PC-3 (cell line): Measurements from ENCODE around the gene GSTA2. TPM values are rescaled to one million over a fixed set of nuclear protein-coding genes. Genes with fewer than 3 reads are reported as not detected.
"Not testable (repeated sequence)": the region's sequence is repeated elsewhere in the genome, so short reads cannot be mapped to it uniquely, and the experiment has no call there.

ENCODE experiments used
- ATAC-seq: fragments of 200-7000 bp; cut with Tn5 transposase; 2 replicates; pipeline ENCODE4 v1.9.1; 2020; ENCODE audit warnings: mild to moderate bottlenecking, moderate library complexity
- BruUV-seq: library from RNA; stranded (reverse); fragments of 400-500 nt; replicated peaks from 2 replicates; lab custom pipeline; 2021; lab: Mats Ljungman, UMichigan
- CTCF ChIA-PET: fragments of 300-600 bp; sonication (Branson Sonifier 250); formaldehyde crosslinking; loops from one replicate; lab custom pipeline; 2022; ENCODE audit warnings: antibody characterized with exemption; lab: Charles Lee
- POLR2A ChIA-PET: fragments of 300-600 bp; sonication (Branson Sonifier 250); formaldehyde crosslinking; loops from one replicate; lab custom pipeline; 2022; ENCODE audit warnings: antibody characterized with exemption; ENCODE audit not compliant: unreplicated experiment; lab: Charles Lee
- DNase-seq: peaks from one replicate; pipeline ENCODE4 v3.0.0-alpha.2; 2015
- H2AFZ ChIP-seq: fragments of 300-600 bp; sonication (generic); 2 replicates; pipeline ENCODE4 v1.6.0; 2016; ENCODE audit warnings: antibody characterized with exemption, low read length
- H3F3A ChIP-seq: fragments of 300-600 bp; sonication (generic); one replicate; pipeline ENCODE4 v1.6.0; 2017; ENCODE audit warnings: antibody characterized with exemption, low read length, control low read depth, mild to moderate bottlenecking; ENCODE audit not compliant: unreplicated experiment
- H3K27ac ChIP-seq: fragments of 300-600 bp; sonication (generic); 2 replicates; pipeline ENCODE4 v1.5.1; 2016; ENCODE audit warnings: mild to moderate bottlenecking, low read length
- H3K27me3 ChIP-seq: fragments of 300-600 bp; sonication (generic); 2 replicates; pipeline ENCODE4 v1.6.1; 2016; ENCODE audit warnings: low read length, mixed read lengths
- H3K36me3 ChIP-seq: fragments of 300-600 bp; sonication (generic); 2 replicates; pipeline ENCODE4 v1.6.1; 2016; ENCODE audit warnings: low read depth, mixed run types, low read length, mixed read lengths
- H3K4me1 ChIP-seq: fragments of 300-600 bp; sonication (generic); 2 replicates; pipeline ENCODE4 v1.5.1; 2016; ENCODE audit warnings: low read length; ENCODE audit not compliant: insufficient read depth
- H3K4me2 ChIP-seq: fragments of 300-600 bp; sonication (generic); 2 replicates; pipeline ENCODE4 v1.6.0; 2016; ENCODE audit warnings: low read length
- H3K4me3 ChIP-seq: fragments of 300-600 bp; sonication (generic); 2 replicates; pipeline ENCODE4 v1.5.1; 2016; ENCODE audit warnings: mild to moderate bottlenecking, low read length, mixed read lengths
- H3K79me2 ChIP-seq: fragments of 300-600 bp; sonication (generic); 2 replicates; pipeline ENCODE4 v1.6.1; 2017; ENCODE audit warnings: low read length, mixed read lengths
- H3K9ac ChIP-seq: fragments of 300-600 bp; sonication (generic); 2 replicates; pipeline ENCODE4 v1.6.0; 2016; ENCODE audit warnings: mild to moderate bottlenecking, low read length
- H3K9me2 ChIP-seq: fragments of 300-600 bp; sonication (generic); replicated peaks from 2 replicates; pipeline ENCODE4 v1.6.1; 2016; ENCODE audit warnings: mixed run types, low read length, mixed read lengths
- H3K9me3 ChIP-seq: fragments of 300-600 bp; sonication (generic); 2 replicates; pipeline ENCODE4 v1.6.1; 2016; ENCODE audit warnings: low read length, mixed read lengths
- H4K20me1 ChIP-seq: fragments of 300-600 bp; sonication (generic); 2 replicates; pipeline ENCODE4 v1.6.1; 2016; ENCODE audit warnings: low read length, mixed read lengths
- EZH2 ChIP-seq: fragments of 300-600 bp; sonication (generic); IDR thresholded peaks from one replicate; pipeline ENCODE4 v1.6.1; 2017; ENCODE audit warnings: antibody characterized with exemption, mild to moderate bottlenecking, low read length; ENCODE audit not compliant: unreplicated experiment
- EZH2phosphoT487 ChIP-seq: fragments of 300-600 bp; sonication (generic); IDR thresholded peaks from 2 replicates; pipeline ENCODE4 v1.6.1; 2018; ENCODE audit warnings: mild to moderate bottlenecking, antibody characterized with exemption, low read length, borderline replicate concordance
- intact Hi-C: fragments of 100-400 bp; cut with micrococcal nuclease; formaldehyde crosslinking; loops from 2 replicates; pipeline ENCODE4 v1.9.0; 2023
- total RNA-seq: library from RNA; depleted of rRNA; stranded (reverse); fragments of >200 nt; gene quantifications from 2 replicates; pipeline ENCODE4 v1.2.3, GENCODE V29; 2014
- TF ChIP-seq, protein P1 (sequence below): fragments of 300-600 bp; sonication (generic); conservative IDR thresholded peaks from 2 replicates; pipeline ENCODE4 v1.5.1; 2017; ENCODE audit warnings: antibody characterized with exemption, low read depth, mild to moderate bottlenecking, low read length

GSTA2 gene
- total RNA-seq, 1 experiment from 2014 or later: not detected

DNA sequence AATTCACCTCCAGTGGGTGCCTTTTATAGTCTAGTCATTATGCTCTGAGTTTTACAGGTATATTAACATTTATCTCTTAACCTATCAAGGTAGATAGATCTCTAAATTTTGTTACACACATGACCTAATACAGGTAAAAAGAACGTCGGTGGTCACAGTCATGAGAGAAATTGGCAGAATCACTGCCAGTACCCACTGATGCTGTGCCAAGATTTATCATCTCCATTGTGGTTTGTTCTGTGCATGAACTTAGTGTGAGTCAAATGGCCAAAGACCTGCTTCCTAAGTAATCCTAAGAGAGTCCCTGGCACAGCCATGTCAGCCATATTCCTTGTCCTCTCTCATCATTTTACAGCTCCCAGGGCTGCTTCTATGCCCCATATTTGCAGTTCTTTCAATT, 31.1 kb upstream of the GSTA2 start:
- H3F3A ChIP-seq, H3K27me3 ChIP-seq, POLR2A ChIA-PET, CTCF ChIA-PET, H3K79me2 ChIP-seq, H3K9ac ChIP-seq, H3K9me3 ChIP-seq, H3K4me3 ChIP-seq, H3K4me1 ChIP-seq, BruUV-seq, H3K9me2 ChIP-seq, H3K4me2 ChIP-seq, H3K36me3 ChIP-seq, intact Hi-C loops, H3K27ac ChIP-seq, H4K20me1 ChIP-seq, H2AFZ ChIP-seq: not testable (repeated sequence)
- peak; percentile 66 for DNase-seq
- peak; percentile 46 for ATAC-seq

DNA sequence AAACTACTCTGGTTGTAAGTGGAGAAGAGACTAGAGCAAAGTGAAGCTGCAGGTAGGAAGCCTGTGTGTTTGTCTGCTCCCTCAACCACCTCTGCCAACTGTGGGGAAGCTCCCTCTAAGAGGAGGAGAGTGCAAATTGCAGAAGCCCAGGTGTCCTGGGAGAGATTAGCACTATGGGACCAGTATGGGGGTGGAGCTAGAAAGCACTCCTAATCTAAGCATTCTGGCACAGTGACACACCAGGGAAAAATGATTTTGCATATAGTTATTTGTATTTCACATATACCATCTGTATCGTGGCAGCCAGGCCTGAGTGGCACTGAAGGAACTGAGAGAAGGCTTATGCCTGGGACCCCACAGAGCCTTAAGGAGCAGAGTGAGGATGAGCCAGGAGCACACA, 27.6 kb upstream of the GSTA2 start:
- H3K4me3 ChIP-seq: no peak overlapping the region
- no peak overlapping the region for H3K9ac ChIP-seq
- intact Hi-C loops: no loop called here
- no peak overlapping the region for H2AFZ ChIP-seq
- no peaks in the 10 kb centered on the region for H3K9me3 ChIP-seq
- DNase-seq (no peak), ATAC-seq (no peak)
- BruUV-seq: no TSS peak
- no peaks in the 10 kb centered on the region for H3K79me2 ChIP-seq
- POLR2A ChIA-PET: no interaction called here
- H3K27me3 ChIP-seq: no peaks in the 10 kb centered on the region
- no peak overlapping the region for H3K27ac ChIP-seq
- H3K9me2 ChIP-seq: no peaks in the 10 kb centered on the region
- CTCF ChIA-PET: no interaction called here
- H3K4me1 ChIP-seq: peaks cover 4% of the 10 kb centered on the region; the same call in 1 of the 2 replicates
- no peak overlapping the region for H3K4me2 ChIP-seq
- TF ChIP-seq, protein P1, sequence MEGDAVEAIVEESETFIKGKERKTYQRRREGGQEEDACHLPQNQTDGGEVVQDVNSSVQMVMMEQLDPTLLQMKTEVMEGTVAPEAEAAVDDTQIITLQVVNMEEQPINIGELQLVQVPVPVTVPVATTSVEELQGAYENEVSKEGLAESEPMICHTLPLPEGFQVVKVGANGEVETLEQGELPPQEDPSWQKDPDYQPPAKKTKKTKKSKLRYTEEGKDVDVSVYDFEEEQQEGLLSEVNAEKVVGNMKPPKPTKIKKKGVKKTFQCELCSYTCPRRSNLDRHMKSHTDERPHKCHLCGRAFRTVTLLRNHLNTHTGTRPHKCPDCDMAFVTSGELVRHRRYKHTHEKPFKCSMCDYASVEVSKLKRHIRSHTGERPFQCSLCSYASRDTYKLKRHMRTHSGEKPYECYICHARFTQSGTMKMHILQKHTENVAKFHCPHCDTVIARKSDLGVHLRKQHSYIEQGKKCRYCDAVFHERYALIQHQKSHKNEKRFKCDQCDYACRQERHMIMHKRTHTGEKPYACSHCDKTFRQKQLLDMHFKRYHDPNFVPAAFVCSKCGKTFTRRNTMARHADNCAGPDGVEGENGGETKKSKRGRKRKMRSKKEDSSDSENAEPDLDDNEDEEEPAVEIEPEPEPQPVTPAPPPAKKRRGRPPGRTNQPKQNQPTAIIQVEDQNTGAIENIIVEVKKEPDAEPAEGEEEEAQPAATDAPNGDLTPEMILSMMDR: no peak
- TF ChIP-seq EZH2phosphoT487 (no peak), EZH2 (no peak)
- H3K36me3 ChIP-seq: no peaks in the 10 kb centered on the region
- H3F3A ChIP-seq: no peaks in the 10 kb centered on the region
- H4K20me1 ChIP-seq: no peaks in the 10 kb centered on the region

DNA sequence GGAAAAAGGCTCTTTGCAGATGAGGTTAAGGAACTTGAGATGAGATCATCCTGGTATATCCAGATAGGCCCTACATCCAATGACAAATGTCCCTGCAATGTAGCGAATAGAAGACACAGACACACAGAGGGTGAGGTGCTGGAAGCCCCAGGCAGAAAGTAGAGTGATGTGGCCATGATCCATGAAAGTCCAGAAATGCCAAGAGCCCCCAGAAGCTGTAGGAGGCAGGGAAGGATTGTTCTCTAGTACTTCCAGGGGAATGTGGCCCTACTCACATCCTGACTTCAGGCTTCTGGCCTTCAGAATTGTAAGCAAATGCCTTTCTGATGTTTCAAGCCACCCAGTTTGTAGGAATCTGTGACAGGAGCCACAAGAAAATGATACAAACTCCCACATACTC, 26.4 kb upstream of the GSTA2 start:
- H3K9me3 ChIP-seq, H3K36me3 ChIP-seq, H3K9me2 ChIP-seq, H3K4me3 ChIP-seq, H3K27ac ChIP-seq, H3K27me3 ChIP-seq, H3F3A ChIP-seq, DNase-seq, BruUV-seq, H3K4me1 ChIP-seq, POLR2A ChIA-PET, H3K79me2 ChIP-seq, H2AFZ ChIP-seq, ATAC-seq, CTCF ChIA-PET, H3K4me2 ChIP-seq, H4K20me1 ChIP-seq, intact Hi-C loops, H3K9ac ChIP-seq: not testable (repeated sequence)

DNA sequence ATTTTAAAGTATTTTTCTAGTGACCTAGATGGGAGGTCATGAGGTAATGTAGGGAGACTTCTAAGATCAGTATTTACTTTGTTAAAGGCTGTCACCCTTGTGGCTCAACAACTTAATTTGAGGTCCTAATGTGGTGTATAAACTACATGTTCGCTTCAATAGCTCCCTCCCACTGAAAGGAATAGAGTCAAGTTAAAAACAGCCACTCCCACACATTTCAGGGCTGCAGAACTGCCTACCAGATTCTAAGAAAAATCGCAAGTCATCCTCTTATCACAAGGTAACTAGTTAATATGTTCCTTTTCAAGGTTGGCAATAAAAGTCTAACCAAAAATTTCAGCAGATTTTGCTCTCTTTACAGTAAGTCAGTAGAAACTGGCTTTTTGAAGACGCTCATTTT, 25.2 kb upstream of the GSTA2 start:
- intact Hi-C loops: no loop called here
- Histone ChIP-seq H2AFZ (no peak overlapping the region), H3K79me2 (no peaks in the 10 kb centered on the region), H3K36me3 (no peaks in the 10 kb centered on the region), H3K4me3 (no peak overlapping the region), H3K27me3 (no peaks in the 10 kb centered on the region), H3K27ac (no peak overlapping the region), H3K9me3 (no peaks in the 10 kb centered on the region), H3K9me2 (no peaks in the 10 kb centered on the region), H4K20me1 (no peaks in the 10 kb centered on the region), H3K4me2 (no peak overlapping the region), H3K4me1 (no peaks in the 10 kb centered on the region), H3K9ac (no peak overlapping the region), H3F3A (no peaks in the 10 kb centered on the region)
- TF ChIP-seq, protein P1: no peak
- TF ChIP-seq EZH2 (no peak), EZH2phosphoT487 (no peak)
- DNase-seq: no peak
- POLR2A ChIA-PET: no interaction called here
- BruUV-seq: no TSS peak
- no peak for ATAC-seq
- CTCF ChIA-PET: no interaction called here
